Subcutaneous adipose tissue (tissue), 4 donors: Measurements from ENCODE around the gene ZNF536. TPM values are rescaled to one million over a fixed set of nuclear protein-coding genes. Genes with fewer than 3 reads are reported as not detected.

Experiments
- total RNA-seq, 4 donors: library from RNA; depleted of rRNA; stranded (reverse); fragments of >200 nt; gene quantifications; one replicate each; pipeline ENCODE4 v1.1.0, GENCODE V29; 2016
- TF ChIP-seq, protein P1 (sequence below): fragments of 450-650 bp; IDR thresholded peaks from one replicate; pipeline ENCODE4 v1.5.1; 2016; ENCODE audit warnings: low read depth, mild to moderate bottlenecking, control low read depth, antibody characterized with exemption, moderate library complexity

The ZNF536 gene
- total RNA-seq, 4 donors from 2014 or later: under 0.01 to 0.17 TPM; not detected in 2

DNA sequence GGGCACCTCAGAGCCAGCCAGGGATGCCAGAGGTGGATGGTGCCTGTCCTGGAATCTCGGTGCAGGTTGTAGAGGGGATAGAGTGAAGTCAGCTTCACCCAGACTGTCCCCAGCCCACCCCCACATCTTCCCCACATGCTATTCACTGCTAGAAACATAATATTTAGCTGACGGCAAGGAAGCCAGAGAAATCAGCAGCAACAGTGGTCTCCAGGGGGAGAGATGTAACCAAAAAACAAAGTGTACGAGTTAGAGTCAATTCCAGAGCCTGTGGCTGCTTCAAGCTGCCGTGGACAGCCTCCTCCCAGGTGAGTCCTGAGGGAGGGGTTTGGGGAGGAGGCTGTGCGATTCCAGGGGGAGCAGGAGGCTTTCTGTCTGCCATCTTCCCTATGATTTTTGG is 97.6 kb downstream of the ZNF536 start:
- TF ChIP-seq, protein P1, sequence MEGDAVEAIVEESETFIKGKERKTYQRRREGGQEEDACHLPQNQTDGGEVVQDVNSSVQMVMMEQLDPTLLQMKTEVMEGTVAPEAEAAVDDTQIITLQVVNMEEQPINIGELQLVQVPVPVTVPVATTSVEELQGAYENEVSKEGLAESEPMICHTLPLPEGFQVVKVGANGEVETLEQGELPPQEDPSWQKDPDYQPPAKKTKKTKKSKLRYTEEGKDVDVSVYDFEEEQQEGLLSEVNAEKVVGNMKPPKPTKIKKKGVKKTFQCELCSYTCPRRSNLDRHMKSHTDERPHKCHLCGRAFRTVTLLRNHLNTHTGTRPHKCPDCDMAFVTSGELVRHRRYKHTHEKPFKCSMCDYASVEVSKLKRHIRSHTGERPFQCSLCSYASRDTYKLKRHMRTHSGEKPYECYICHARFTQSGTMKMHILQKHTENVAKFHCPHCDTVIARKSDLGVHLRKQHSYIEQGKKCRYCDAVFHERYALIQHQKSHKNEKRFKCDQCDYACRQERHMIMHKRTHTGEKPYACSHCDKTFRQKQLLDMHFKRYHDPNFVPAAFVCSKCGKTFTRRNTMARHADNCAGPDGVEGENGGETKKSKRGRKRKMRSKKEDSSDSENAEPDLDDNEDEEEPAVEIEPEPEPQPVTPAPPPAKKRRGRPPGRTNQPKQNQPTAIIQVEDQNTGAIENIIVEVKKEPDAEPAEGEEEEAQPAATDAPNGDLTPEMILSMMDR: no peak

GRCh38 chr19:30471441-30471840 is 99.3 kb downstream of the ZNF536 start:
- TF ChIP-seq, protein P1: no peak

DNA sequence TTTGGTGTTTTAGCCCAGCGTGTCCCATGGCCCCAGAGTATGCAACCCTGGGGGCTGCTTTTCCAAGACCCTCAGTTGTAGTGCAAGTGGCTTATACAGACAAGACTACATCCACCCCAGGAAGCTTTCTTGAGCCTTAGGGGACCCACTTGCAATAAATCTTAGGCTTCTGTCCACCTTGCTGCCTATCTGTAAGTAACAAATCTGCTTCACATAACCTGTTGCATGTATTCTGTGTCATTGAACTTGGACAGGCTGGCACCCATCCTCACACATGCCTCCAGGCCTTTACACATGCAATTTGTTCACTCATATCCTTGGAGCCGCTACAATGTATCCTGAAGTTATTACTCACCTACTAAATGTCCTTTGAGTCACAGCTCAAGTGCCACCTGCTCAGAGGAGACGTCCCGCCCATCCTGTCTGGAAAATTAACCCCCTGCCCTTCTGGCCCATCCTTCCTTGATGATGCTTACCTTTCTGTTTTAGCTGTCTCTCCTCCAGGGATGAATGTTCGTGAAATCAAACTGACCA is 101.2 kb downstream of the ZNF536 start:
- TF ChIP-seq, protein P1: no peak

DNA sequence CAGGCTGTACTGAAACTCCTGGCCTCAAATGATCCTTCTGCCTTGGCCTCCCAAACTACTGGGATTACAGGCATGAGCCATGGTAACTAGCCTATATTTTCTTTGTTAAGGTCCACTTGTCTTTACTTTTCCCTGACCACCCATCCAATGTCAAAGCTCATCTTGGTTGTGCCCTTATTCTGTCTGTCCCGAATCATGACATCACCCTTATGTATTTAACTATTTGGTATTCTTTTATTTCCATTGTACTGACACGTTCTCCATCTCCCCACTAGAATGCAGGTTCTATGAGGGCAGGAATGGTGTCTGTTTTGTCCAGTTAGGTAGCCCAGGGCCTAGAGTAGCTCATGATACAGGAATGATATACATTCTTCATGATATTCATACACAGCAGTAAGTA is 104.8 kb downstream of the ZNF536 start:
- TF ChIP-seq, protein P1: no peak

- TF ChIP-seq, protein P1: no peak
Observed at GRCh38 chr19:30479231-30479630, 107.0 kb downstream of the ZNF536 start.

- TF ChIP-seq, protein P1: no peak
Observed at GRCh38 chr19:30480097-30480496, 107.9 kb downstream of the ZNF536 start.

- TF ChIP-seq, protein P1: no peak
Observed at GRCh38 chr19:30481063-30481462, 108.9 kb downstream of the ZNF536 start.

- TF ChIP-seq, protein P1: no peak
Observed at GRCh38 chr19:30481823-30482222, 109.6 kb downstream of the ZNF536 start.
